GM21515 (cell line): ENCODE data around the gene TBXAS1.
"Not testable (repeated sequence)": the region's sequence is repeated elsewhere in the genome, so short reads cannot be mapped to it uniquely, and the experiment has no call there.

ENCODE experiments used
- ATAC-seq: cut with Tn5 transposase; IDR thresholded peaks from one replicate; pipeline ENCODE4 v1.9.1; 2021; ENCODE audit not compliant: unreplicated experiment

The TBXAS1 gene

GRCh38 chr7:139825666-139826290 lies 3.3 kb upstream of the TBXAS1 start:
- no peak for ATAC-seq

GRCh38 chr7:139827042-139827441 lies 2.0 kb upstream of the TBXAS1 start:
- no peak for ATAC-seq

GRCh38 chr7:139828446-139828845 lies 618 bp upstream of the TBXAS1 start:
- ATAC-seq = no peak

GRCh38 chr7:139829775-139830117 lies 682 bp downstream of the TBXAS1 start:
- peak; percentile 25 for ATAC-seq

- no peak for ATAC-seq
These were observed 1.2 kb downstream of the TBXAS1 start for GRCh38 chr7:139830292-139830691.

GRCh38 chr7:139830782-139831501 lies 1.9 kb downstream of the TBXAS1 start:
- no peak for ATAC-seq

- not testable (repeated sequence) for ATAC-seq
These were observed 6.8 kb downstream of the TBXAS1 start for GRCh38 chr7:139835848-139836247.

GRCh38 chr7:139837291-139837690 lies 8.2 kb downstream of the TBXAS1 start:
- not testable (repeated sequence) for ATAC-seq

GRCh38 chr7:139838276-139838675 lies 9.2 kb downstream of the TBXAS1 start:
- ATAC-seq = no peak

- ATAC-seq = no peak
These were observed 9.8 kb downstream of the TBXAS1 start for GRCh38 chr7:139838876-139839275.

- ATAC-seq = no peak
These were observed 11.7 kb downstream of the TBXAS1 start for GRCh38 chr7:139840776-139841175.

- peak; percentile 91 for ATAC-seq
These were observed 13.5 kb downstream of the TBXAS1 start for GRCh38 chr7:139842401-139843210.

- not testable (repeated sequence) for ATAC-seq
These were observed 14.1 kb downstream of the TBXAS1 start for GRCh38 chr7:139843211-139843537.

GRCh38 chr7:139844779-139845442 lies 15.8 kb downstream of the TBXAS1 start:
- no peak for ATAC-seq

- ATAC-seq = no peak
These were observed 16.4 kb downstream of the TBXAS1 start for GRCh38 chr7:139845443-139845805.

- no peak for ATAC-seq
These were observed 17.2 kb downstream of the TBXAS1 start for GRCh38 chr7:139846297-139846696.

GRCh38 chr7:139848274-139848673 lies 19.2 kb downstream of the TBXAS1 start:
- no peak for ATAC-seq

- ATAC-seq = no peak
These were observed 21.8 kb downstream of the TBXAS1 start for GRCh38 chr7:139850906-139851305.

- no peak for ATAC-seq
These were observed 22.9 kb downstream of the TBXAS1 start for GRCh38 chr7:139851770-139852481.

GRCh38 chr7:139852482-139852845 lies 23.4 kb downstream of the TBXAS1 start:
- no peak for ATAC-seq

GRCh38 chr7:139853506-139854123 lies 24.6 kb downstream of the TBXAS1 start:
- no peak for ATAC-seq
